ENCODE measurements around the gene SCNN1A. TPM values are rescaled to one million over a fixed set of nuclear protein-coding genes. Genes with fewer than 3 reads are reported as not detected.

SCNN1A gene
- total and polyA plus RNA-seq, 2 donors (not counting 1 experiment from before 2014, with no cell fraction given) = 0.20 TPM; not detected in 1

DNA sequence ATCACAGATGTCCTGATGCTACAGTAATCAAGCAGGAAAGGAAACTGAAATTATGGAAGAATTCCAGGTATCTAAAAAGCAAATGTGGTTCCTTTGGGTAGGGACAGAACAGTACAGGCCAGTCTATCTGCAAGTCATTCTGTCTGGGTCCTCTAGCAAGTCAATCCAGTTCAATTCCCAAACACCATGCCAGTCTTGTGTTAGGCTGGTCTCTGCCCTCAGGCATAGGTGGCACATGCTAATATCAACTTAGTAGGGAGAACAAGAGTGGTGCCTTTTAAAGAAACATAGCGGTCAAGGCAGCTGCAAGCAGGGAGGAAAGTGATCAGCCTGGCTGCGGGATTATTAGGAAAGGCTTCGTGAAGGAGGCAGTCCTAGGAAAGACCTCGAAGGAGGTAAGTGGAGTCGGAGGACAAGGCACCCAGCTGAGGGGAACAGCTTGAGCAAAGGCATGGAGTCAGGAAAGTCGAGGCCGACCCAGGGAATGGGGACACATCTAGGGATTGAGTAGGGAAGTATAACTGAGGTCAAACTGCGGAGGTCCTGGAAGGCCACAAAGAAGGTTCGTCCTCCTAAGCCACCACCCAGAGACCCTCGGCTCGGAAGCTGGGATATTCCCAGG is 68.7 kb downstream of the SCNN1A start:
- ChIA-PET CTCF (no interaction called here), POLR2A (no interaction called here)
- DNase-seq (no peak), ATAC-seq (ENCODE audit: low read depth) (no peak)
- Mint-ChIP-seq H3K27me3 (peaks cover 56% of the 10 kb centered on the region), H3K4me1 (no peaks in the 10 kb centered on the region), H3K27ac (no peak overlapping the region), H3K9me3 (ENCODE audit: insufficient read depth) (no peaks in the 10 kb centered on the region), H3K4me3 (no peak overlapping the region)
- Histone ChIP-seq H3K79me2 (ENCODE audit: control insufficient read depth, insufficient read depth, low read length) (no peaks in the 10 kb centered on the region), H3K27me3 (replicated peaks in 1 of 4; ENCODE audit: control extremely low read depth in 1 of 4, control insufficient read depth in 3 of 4, insufficient read depth in 4 of 4, low read length in 3 of 4) (peaks cover 0 to 83% (median 18%) of the 10 kb centered on the region in 4 experiments), H4K20me1 (ENCODE audit: control insufficient read depth, insufficient read depth, low read length, poor library complexity, severe bottlenecking) (no peaks in the 10 kb centered on the region), H3K36me3 (replicated peaks in 1 of 2; ENCODE audit: control extremely low read depth in 1 of 2, control insufficient read depth in 1 of 2, extremely low read depth in 1 of 2, insufficient read depth in 2 of 2, low read length in 1 of 2) (no peaks in the 10 kb centered on the region), H3K27ac (ENCODE audit: low read length in 2 of 2) (no peak overlapping the region), H2AFZ (ENCODE audit: insufficient read depth, low read depth, low read length, poor library complexity, severe bottlenecking) (no peak overlapping the region), H3K4me1 (ENCODE audit: control insufficient read depth in 2 of 2, insufficient read depth in 2 of 2, low read length in 2 of 2) (peaks cover 10 to 13% of the 10 kb centered on the region in 2 donors), H3K4me2 (replicated peaks; ENCODE audit: low read depth, low read length, poor library complexity, severe bottlenecking) (no peak overlapping the region), H3K9me3 (ENCODE audit: control extremely low read depth in 1 of 3, control insufficient read depth in 2 of 3, insufficient read depth in 1 of 3, low read length in 2 of 3) (peaks cover 0 to 6% (median 0%) of the 10 kb centered on the region in 3 donors), H3K9ac (ENCODE audit: low read length) (no peak overlapping the region), H3K4me3 (ENCODE audit: control extremely low read depth in 1 of 5, extremely low read depth in 1 of 5, insufficient read depth in 1 of 5, low read depth in 2 of 5, low read length in 4 of 5) (no peak overlapping the region)
- WGBS (ENCODE audit: insufficient coverage) = 95% methylated on average over 10 of the region's 11 CpGs
- intact Hi-C loops (cut with micrococcal nuclease) = no loop called here
- TF ChIP-seq, protein P1, sequence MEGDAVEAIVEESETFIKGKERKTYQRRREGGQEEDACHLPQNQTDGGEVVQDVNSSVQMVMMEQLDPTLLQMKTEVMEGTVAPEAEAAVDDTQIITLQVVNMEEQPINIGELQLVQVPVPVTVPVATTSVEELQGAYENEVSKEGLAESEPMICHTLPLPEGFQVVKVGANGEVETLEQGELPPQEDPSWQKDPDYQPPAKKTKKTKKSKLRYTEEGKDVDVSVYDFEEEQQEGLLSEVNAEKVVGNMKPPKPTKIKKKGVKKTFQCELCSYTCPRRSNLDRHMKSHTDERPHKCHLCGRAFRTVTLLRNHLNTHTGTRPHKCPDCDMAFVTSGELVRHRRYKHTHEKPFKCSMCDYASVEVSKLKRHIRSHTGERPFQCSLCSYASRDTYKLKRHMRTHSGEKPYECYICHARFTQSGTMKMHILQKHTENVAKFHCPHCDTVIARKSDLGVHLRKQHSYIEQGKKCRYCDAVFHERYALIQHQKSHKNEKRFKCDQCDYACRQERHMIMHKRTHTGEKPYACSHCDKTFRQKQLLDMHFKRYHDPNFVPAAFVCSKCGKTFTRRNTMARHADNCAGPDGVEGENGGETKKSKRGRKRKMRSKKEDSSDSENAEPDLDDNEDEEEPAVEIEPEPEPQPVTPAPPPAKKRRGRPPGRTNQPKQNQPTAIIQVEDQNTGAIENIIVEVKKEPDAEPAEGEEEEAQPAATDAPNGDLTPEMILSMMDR (IDR thresholded peaks at IDR 0.05) = no peak
- no peak for TF ChIP-seq EZH2 (IDR thresholded peaks at IDR 0.05; ENCODE audit: borderline replicate concordance, insufficient read depth, low read depth, low read length, poor library complexity, severe bottlenecking)

DNA sequence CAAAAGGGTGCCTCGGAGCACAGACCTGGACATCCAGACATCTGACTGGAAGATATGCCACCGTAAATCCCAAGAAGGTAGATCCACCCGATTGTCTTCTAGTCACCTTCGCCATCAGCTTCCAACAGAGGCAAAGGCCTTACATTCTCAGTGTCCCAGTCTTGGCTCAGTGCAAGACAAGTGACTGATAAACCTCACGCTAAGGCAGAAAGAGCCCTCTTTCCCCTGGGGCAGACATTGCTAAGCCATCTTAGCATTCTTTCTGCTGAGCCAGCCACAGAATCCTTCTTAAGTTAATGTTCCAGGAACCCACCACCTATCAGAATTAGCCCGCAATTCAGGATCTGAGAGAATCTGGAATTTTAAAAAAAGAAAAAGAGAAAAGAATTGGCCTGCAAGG is 69.2 kb downstream of the SCNN1A start:
- ChIA-PET CTCF (no interaction called here), POLR2A (no interaction called here)
- no peak overlapping the region for H3K4me3 Mint-ChIP-seq
- intact Hi-C loops (cut with micrococcal nuclease) = no loop called here
- TF ChIP-seq, protein P1 (IDR thresholded peaks at IDR 0.05) = no peak
- TF ChIP-seq EZH2 (IDR thresholded peaks at IDR 0.05; ENCODE audit: borderline replicate concordance, insufficient read depth, low read depth, low read length, poor library complexity, severe bottlenecking) = no peak
- Histone ChIP-seq H3K27ac (ENCODE audit: low read length in 2 of 2) (no peak overlapping the region), H2AFZ (ENCODE audit: insufficient read depth, low read depth, low read length, poor library complexity, severe bottlenecking) (no peak overlapping the region), H3K4me3 (ENCODE audit: control extremely low read depth in 1 of 5, extremely low read depth in 1 of 5, insufficient read depth in 1 of 5, low read depth in 2 of 5, low read length in 4 of 5) (no peak overlapping the region), H3K4me1 (ENCODE audit: control insufficient read depth in 2 of 2, insufficient read depth in 2 of 2, low read length in 2 of 2) (peaks cover 10 to 13% of the 10 kb centered on the region in 2 donors), H3K27me3 (replicated peaks in 1 of 4; ENCODE audit: control extremely low read depth in 1 of 4, control insufficient read depth in 3 of 4, insufficient read depth in 4 of 4, low read length in 3 of 4) (peaks cover 0 to 83% (median 16%) of the 10 kb centered on the region in 4 experiments), H3K36me3 (replicated peaks in 1 of 2; ENCODE audit: control extremely low read depth in 1 of 2, control insufficient read depth in 1 of 2, extremely low read depth in 1 of 2, insufficient read depth in 2 of 2, low read length in 1 of 2) (no peaks in the 10 kb centered on the region), H3K4me2 (replicated peaks; ENCODE audit: low read depth, low read length, poor library complexity, severe bottlenecking) (no peak overlapping the region), H3K9ac (ENCODE audit: low read length) (no peak overlapping the region), H4K20me1 (ENCODE audit: control insufficient read depth, insufficient read depth, low read length, poor library complexity, severe bottlenecking) (no peaks in the 10 kb centered on the region), H3K79me2 (ENCODE audit: control insufficient read depth, insufficient read depth, low read length) (no peaks in the 10 kb centered on the region), H3K9me3 (ENCODE audit: control extremely low read depth in 1 of 3, control insufficient read depth in 2 of 3, insufficient read depth in 1 of 3, low read length in 2 of 3) (peaks cover 0 to 4% (median 0%) of the 10 kb centered on the region in 3 donors)
- H3K27me3 Mint-ChIP-seq = peaks cover 53% of the 10 kb centered on the region
- H3K27ac Mint-ChIP-seq = no peak overlapping the region
- DNase-seq (no peak), ATAC-seq (ENCODE audit: low read depth) (no peak)
- WGBS (ENCODE audit: insufficient coverage) = 96% methylated on average over 5 of the region's 6 CpGs
- no peaks in the 10 kb centered on the region for H3K9me3 Mint-ChIP-seq (ENCODE audit: insufficient read depth)
- H3K4me1 Mint-ChIP-seq = no peaks in the 10 kb centered on the region

Data from B cell (primary cell).